ENCODE results near the gene RASGRF2. TPM values are rescaled to one million over a fixed set of nuclear protein-coding genes. Genes with fewer than 3 reads are reported as not detected.

Gene RASGRF2
- total RNA-seq, 1 experiment from 2014 or later, result 0.18 TPM

GRCh38 chr5:80930940-80931339 lies 29.2 kb upstream of the RASGRF2 start:
- H3F3A ChIP-seq (ENCODE audit: low read length, unreplicated experiment), result no peaks in the 10 kb centered on the region
- H3K4me3 ChIP-seq (ENCODE audit: low read length), result no peak overlapping the region
- BruUV-seq (replicated peaks), result no TSS peak
- intact Hi-C loops (cut with micrococcal nuclease), result loop anchor here (10.0 kb wide), 1 partner anchor 174 kb away; no protein-coding TSS in a partner anchor
- H3K36me3 ChIP-seq (ENCODE audit: low read depth, low read length), result no peaks in the 10 kb centered on the region
- TF ChIP-seq EZH2phosphoT487 (IDR thresholded peaks at IDR 0.05; ENCODE audit: borderline replicate concordance, low read length), result no peak
- TF ChIP-seq CTCF (conservative IDR thresholded peaks at IDR 0.05; ENCODE audit: low read depth, low read length), result no peak
- no peak for TF ChIP-seq EZH2 (IDR thresholded peaks at IDR 0.05; ENCODE audit: low read length, unreplicated experiment)
- no peaks in the 10 kb centered on the region for H3K9me2 ChIP-seq (replicated peaks; ENCODE audit: low read length)
- H3K27me3 ChIP-seq (ENCODE audit: low read length), result no peaks in the 10 kb centered on the region
- H3K9me3 ChIP-seq (ENCODE audit: low read length), result no peaks in the 10 kb centered on the region
- no peak overlapping the region for H2AFZ ChIP-seq (ENCODE audit: low read length)
- H3K4me1 ChIP-seq (ENCODE audit: insufficient read depth, low read length), result no peaks in the 10 kb centered on the region
- ATAC-seq, result no peak
- H3K79me2 ChIP-seq (ENCODE audit: low read length), result no peaks in the 10 kb centered on the region
- H4K20me1 ChIP-seq (ENCODE audit: low read length), result no peaks in the 10 kb centered on the region
- CTCF ChIA-PET, result no interaction called here
- H3K4me2 ChIP-seq (ENCODE audit: low read length), result no peak overlapping the region
- no peak overlapping the region for H3K9ac ChIP-seq (ENCODE audit: low read length)
- POLR2A ChIA-PET (ENCODE audit: unreplicated experiment), result no interaction called here
- H3K27ac ChIP-seq (ENCODE audit: low read length), result no peak overlapping the region
- no peak for DNase-seq

- Histone ChIP-seq H3K36me3 (ENCODE audit: low read depth, low read length) (no peaks in the 10 kb centered on the region), H3K4me2 (ENCODE audit: low read length) (no peak overlapping the region), H3F3A (ENCODE audit: low read length, unreplicated experiment) (no peaks in the 10 kb centered on the region), H4K20me1 (ENCODE audit: low read length) (no peaks in the 10 kb centered on the region), H3K9ac (ENCODE audit: low read length) (no peak overlapping the region), H3K79me2 (ENCODE audit: low read length) (no peaks in the 10 kb centered on the region), H3K9me3 (ENCODE audit: low read length) (no peaks in the 10 kb centered on the region), H2AFZ (ENCODE audit: low read length) (no peak overlapping the region), H3K27ac (ENCODE audit: low read length) (no peak overlapping the region), H3K27me3 (ENCODE audit: low read length) (no peaks in the 10 kb centered on the region), H3K4me1 (ENCODE audit: insufficient read depth, low read length) (no peaks in the 10 kb centered on the region), H3K4me3 (ENCODE audit: low read length) (no peak overlapping the region), H3K9me2 (replicated peaks; ENCODE audit: low read length) (no peaks in the 10 kb centered on the region)
- CTCF ChIA-PET, result no interaction called here
- POLR2A ChIA-PET (ENCODE audit: unreplicated experiment), result no interaction called here
- BruUV-seq (replicated peaks), result no TSS peak
- no peak for DNase-seq
- ATAC-seq, result no peak
- intact Hi-C loops (cut with micrococcal nuclease), result loop anchor here (10.0 kb wide), 1 partner anchor 173 kb away; no protein-coding TSS in a partner anchor
- TF ChIP-seq EZH2phosphoT487 (IDR thresholded peaks at IDR 0.05; ENCODE audit: borderline replicate concordance, low read length), result no peak
- no peak for TF ChIP-seq EZH2 (IDR thresholded peaks at IDR 0.05; ENCODE audit: low read length, unreplicated experiment)
- TF ChIP-seq CTCF (conservative IDR thresholded peaks at IDR 0.05; ENCODE audit: low read depth, low read length), result no peak
Measured at GRCh38 chr5:80931411-80931810, 28.8 kb upstream of the RASGRF2 start.

GRCh38 chr5:80933036-80933435 lies 27.1 kb upstream of the RASGRF2 start:
- TF ChIP-seq EZH2 (IDR thresholded peaks at IDR 0.05; ENCODE audit: low read length, unreplicated experiment) (no peak), EZH2phosphoT487 (IDR thresholded peaks at IDR 0.05; ENCODE audit: borderline replicate concordance, low read length) (no peak), CTCF (conservative IDR thresholded peaks at IDR 0.05; ENCODE audit: low read depth, low read length) (no peak)
- intact Hi-C loops (cut with micrococcal nuclease), result loop anchor here (10.0 kb wide), 1 partner anchor 172 kb away; no protein-coding TSS in a partner anchor
- Histone ChIP-seq H4K20me1 (ENCODE audit: low read length) (no peaks in the 10 kb centered on the region), H3K4me2 (ENCODE audit: low read length) (no peak overlapping the region), H3K79me2 (ENCODE audit: low read length) (no peaks in the 10 kb centered on the region), H3K9me3 (ENCODE audit: low read length) (no peaks in the 10 kb centered on the region), H3K36me3 (ENCODE audit: low read depth, low read length) (no peaks in the 10 kb centered on the region), H2AFZ (ENCODE audit: low read length) (no peak overlapping the region), H3K9ac (ENCODE audit: low read length) (no peak overlapping the region), H3K27ac (ENCODE audit: low read length) (no peak overlapping the region), H3F3A (ENCODE audit: low read length, unreplicated experiment) (no peaks in the 10 kb centered on the region), H3K4me1 (ENCODE audit: insufficient read depth, low read length) (peaks cover 7% of the 10 kb centered on the region; the same call in 1 of the 2 replicates), H3K4me3 (ENCODE audit: low read length) (no peak overlapping the region), H3K9me2 (replicated peaks; ENCODE audit: low read length) (no peaks in the 10 kb centered on the region), H3K27me3 (ENCODE audit: low read length) (no peaks in the 10 kb centered on the region)
- POLR2A ChIA-PET (ENCODE audit: unreplicated experiment), result no interaction called here
- BruUV-seq (replicated peaks), result no TSS peak
- no peak for ATAC-seq
- CTCF ChIA-PET, result no interaction called here
- no peak for DNase-seq

Measured in PC-3 (cell line).